ENCODE measurements around the gene TCF7.

Gene TCF7

GRCh38 chr5:134077926-134078580 lies 36.4 kb upstream of the TCF7 start:
- DNase-seq (ENCODE audit: low read depth, low spot score), result no peak
- TF ChIP-seq FOXP2 (optimal IDR thresholded peaks at IDR 0.05; ENCODE audit: control extremely low read depth, extremely low read length, insufficient read depth) (no peak), EZH2 (IDR thresholded peaks at IDR 0.05) (no peak), POLR2AphosphoS5 (IDR thresholded peaks at IDR 0.05; ENCODE audit: borderline replicate concordance, low read depth, low read length) (no peak)
- H3K4me3 ChIP-seq, result no peak overlapping the region
- H3K36me3 ChIP-seq (ENCODE audit: insufficient read depth, low read length), result no peaks in the 10 kb centered on the region
- H3K27ac ChIP-seq, result no peak overlapping the region
- H3K9me3 ChIP-seq (ENCODE audit: low read depth, low read length), result no peaks in the 10 kb centered on the region
- no peak overlapping the region for H3K9ac ChIP-seq (ENCODE audit: insufficient read length)

GRCh38 chr5:134079748-134080581 lies 34.5 kb upstream of the TCF7 start:
- Histone ChIP-seq H3K36me3 (ENCODE audit: insufficient read depth, low read length) (no peaks in the 10 kb centered on the region), H3K4me3 (no peak overlapping the region), H3K9ac (ENCODE audit: insufficient read length) (no peak overlapping the region), H3K9me3 (ENCODE audit: low read depth, low read length) (no peaks in the 10 kb centered on the region), H3K27ac (no peak overlapping the region)
- TF ChIP-seq FOXP2 (optimal IDR thresholded peaks at IDR 0.05; ENCODE audit: control extremely low read depth, extremely low read length, insufficient read depth) (no peak), POLR2AphosphoS5 (IDR thresholded peaks at IDR 0.05; ENCODE audit: borderline replicate concordance, low read depth, low read length) (no peak), EZH2 (IDR thresholded peaks at IDR 0.05) (no peak)
- no peak for DNase-seq (ENCODE audit: low read depth, low spot score)

GRCh38 chr5:134082264-134082992 lies 32.1 kb upstream of the TCF7 start:
- no peaks in the 10 kb centered on the region for H3K9me3 ChIP-seq (ENCODE audit: low read depth, low read length)
- H3K4me3 ChIP-seq, result no peak overlapping the region
- H3K36me3 ChIP-seq (ENCODE audit: insufficient read depth, low read length), result no peaks in the 10 kb centered on the region
- TF ChIP-seq POLR2AphosphoS5 (IDR thresholded peaks at IDR 0.05; ENCODE audit: borderline replicate concordance, low read depth, low read length) (no peak), FOXP2 (optimal IDR thresholded peaks at IDR 0.05; ENCODE audit: control extremely low read depth, extremely low read length, insufficient read depth) (no peak), EZH2 (IDR thresholded peaks at IDR 0.05) (no peak)
- no peak for DNase-seq (ENCODE audit: low read depth, low spot score)
- no peak overlapping the region for H3K9ac ChIP-seq (ENCODE audit: insufficient read length)
- H3K27ac ChIP-seq, result no peak overlapping the region

- H3K27ac ChIP-seq, result no peak overlapping the region
- no peak overlapping the region for H3K4me3 ChIP-seq
- DNase-seq (ENCODE audit: low read depth, low spot score), result no peak
- no peaks in the 10 kb centered on the region for H3K9me3 ChIP-seq (ENCODE audit: low read depth, low read length)
- H3K36me3 ChIP-seq (ENCODE audit: insufficient read depth, low read length), result no peaks in the 10 kb centered on the region
- TF ChIP-seq POLR2AphosphoS5 (IDR thresholded peaks at IDR 0.05; ENCODE audit: borderline replicate concordance, low read depth, low read length) (no peak), FOXP2 (optimal IDR thresholded peaks at IDR 0.05; ENCODE audit: control extremely low read depth, extremely low read length, insufficient read depth) (no peak), EZH2 (IDR thresholded peaks at IDR 0.05) (no peak)
- H3K9ac ChIP-seq (ENCODE audit: insufficient read length), result no peak overlapping the region
Observed at GRCh38 chr5:134083517-134083916, 31.0 kb upstream of the TCF7 start.

GRCh38 chr5:134084022-134084565 lies 30.4 kb upstream of the TCF7 start:
- H3K9me3 ChIP-seq (ENCODE audit: low read depth, low read length), result no peaks in the 10 kb centered on the region
- no peak overlapping the region for H3K4me3 ChIP-seq
- H3K36me3 ChIP-seq (ENCODE audit: insufficient read depth, low read length), result no peaks in the 10 kb centered on the region
- no peak overlapping the region for H3K27ac ChIP-seq
- no peak for DNase-seq (ENCODE audit: low read depth, low spot score)
- H3K9ac ChIP-seq (ENCODE audit: insufficient read length), result no peak overlapping the region
- TF ChIP-seq EZH2 (IDR thresholded peaks at IDR 0.05) (no peak), FOXP2 (optimal IDR thresholded peaks at IDR 0.05; ENCODE audit: control extremely low read depth, extremely low read length, insufficient read depth) (no peak), POLR2AphosphoS5 (IDR thresholded peaks at IDR 0.05; ENCODE audit: borderline replicate concordance, low read depth, low read length) (no peak)

GRCh38 chr5:134084570-134084969 lies 29.9 kb upstream of the TCF7 start:
- TF ChIP-seq EZH2 (IDR thresholded peaks at IDR 0.05) (no peak), POLR2AphosphoS5 (IDR thresholded peaks at IDR 0.05; ENCODE audit: borderline replicate concordance, low read depth, low read length) (no peak), FOXP2 (optimal IDR thresholded peaks at IDR 0.05; ENCODE audit: control extremely low read depth, extremely low read length, insufficient read depth) (no peak)
- H3K4me3 ChIP-seq, result no peak overlapping the region
- DNase-seq (ENCODE audit: low read depth, low spot score), result no peak

GRCh38 chr5:134085411-134085810 lies 29.1 kb upstream of the TCF7 start:
- Histone ChIP-seq H3K36me3 (ENCODE audit: insufficient read depth, low read length) (no peaks in the 10 kb centered on the region), H3K9me3 (ENCODE audit: low read depth, low read length) (no peaks in the 10 kb centered on the region), H3K9ac (ENCODE audit: insufficient read length) (no peak overlapping the region), H3K4me3 (no peak overlapping the region), H3K27ac (no peak overlapping the region)
- no peak for DNase-seq (ENCODE audit: low read depth, low spot score)
- TF ChIP-seq FOXP2 (optimal IDR thresholded peaks at IDR 0.05; ENCODE audit: control extremely low read depth, extremely low read length, insufficient read depth), result no peak
- TF ChIP-seq EZH2 (IDR thresholded peaks at IDR 0.05), result no peak
- TF ChIP-seq POLR2AphosphoS5 (IDR thresholded peaks at IDR 0.05; ENCODE audit: borderline replicate concordance, low read depth, low read length), result no peak

More at GRCh38 chr5:134084570-134084969, 29.9 kb upstream of the TCF7 start:
- no peak overlapping the region for H3K27ac ChIP-seq
- no peaks in the 10 kb centered on the region for H3K36me3 ChIP-seq (ENCODE audit: insufficient read depth, low read length)
- H3K9me3 ChIP-seq (ENCODE audit: low read depth, low read length), result no peaks in the 10 kb centered on the region
- H3K9ac ChIP-seq (ENCODE audit: insufficient read length), result no peak overlapping the region
